Naive thymus-derived CD4-positive, alpha-beta T cell (primary cell): ENCODE measurements around the gene ANO4. TPM values are rescaled to one million over a fixed set of nuclear protein-coding genes. Genes with fewer than 3 reads are reported as not detected.

Experiments
- ATAC-seq: fragments of 150-1000 bp; cut with Tn5 transposase; 2 replicates; pipeline ENCODE4 v1.10.0; 2021; ENCODE audit warnings: mild to moderate bottlenecking, moderate library complexity
- CTCF ChIA-PET: fragments of 350-600 bp; sonication (Branson Sonifier 250); formaldehyde crosslinking; loops from one replicate; lab custom pipeline; 2021; ENCODE audit warnings: antibody characterized with exemption; lab: Charles Lee
- POLR2A ChIA-PET: fragments of 350-600 bp; sonication (Branson Sonifier 250); formaldehyde crosslinking; loops from one replicate; lab custom pipeline; 2021; ENCODE audit warnings: antibody characterized with exemption, inconsistent platforms; lab: Charles Lee
- DNase-seq, 9 donors: peaks; one replicate each; pipeline versions ENCODE4 v3.0.0 to v3.0.0-alpha.2; 2020 to 2022; ENCODE audit warnings: mixed read lengths in 1 of 9
- H3K27ac ChIP-seq: one replicate; pipeline ENCODE4 v1.7.0; 2013; ENCODE audit warnings: mild to moderate bottlenecking, low read depth, low read length, moderate library complexity
- H3K27me3 ChIP-seq, 2 donors: one replicate each; pipeline ENCODE4 v1.7.0; 2013; ENCODE audit warnings: low read length in 2 of 2, mild to moderate bottlenecking in 2 of 2, moderate library complexity in 2 of 2; ENCODE audit not compliant: control insufficient read depth in 2 of 2, insufficient read depth in 2 of 2
- H3K36me3 ChIP-seq, 3 experiments: 1 replicate in 2 of 3; 2 replicates in 1 of 3; pipeline ENCODE4 v1.7.0; 2013; ENCODE audit warnings: low read length in 3 of 3, mild to moderate bottlenecking in 3 of 3, moderate library complexity in 1 of 3; ENCODE audit not compliant: insufficient read depth in 3 of 3, control insufficient read depth in 2 of 3
- H3K4me1 ChIP-seq, 2 donors: one replicate each; pipeline ENCODE4 v1.7.0; 2013; ENCODE audit warnings: low read length in 2 of 2, mild to moderate bottlenecking in 2 of 2, moderate library complexity in 1 of 2; ENCODE audit not compliant: control insufficient read depth in 2 of 2, insufficient read depth in 2 of 2
- H3K4me3 ChIP-seq: 2 replicates; pipeline ENCODE4 v1.7.0; 2013; ENCODE audit warnings: mild to moderate bottlenecking, low read length
- H3K9me3 ChIP-seq, 3 experiments: 1 replicate in 2 of 3; 2 replicates in 1 of 3; pipeline ENCODE4 v1.7.0; 2013; ENCODE audit warnings: low read length in 3 of 3; ENCODE audit not compliant: control insufficient read depth in 2 of 3
- H3K27ac Mint-ChIP-seq, 9 donors: one replicate each; pipeline ENCODE4 v1.8.0; 2020 to 2022; ENCODE audit warnings: mixed read lengths in 9 of 9, mild to moderate bottlenecking in 8 of 9, moderate library complexity in 5 of 9, inconsistent platforms in 2 of 9
- H3K27me3 Mint-ChIP-seq, 5 donors: one replicate each; pipeline ENCODE4 v1.8.0; 2021 to 2022; ENCODE audit warnings: mixed read lengths in 5 of 5, mild to moderate bottlenecking in 1 of 5
- H3K36me3 Mint-ChIP-seq, 5 donors: one replicate each; pipeline ENCODE4 v1.8.0; 2020 to 2022; ENCODE audit warnings: mixed read lengths in 5 of 5, mild to moderate bottlenecking in 3 of 5, inconsistent platforms in 1 of 5
- H3K4me1 Mint-ChIP-seq, 7 donors: one replicate each; pipeline ENCODE4 v1.8.0; 2020 to 2022; ENCODE audit warnings: mixed read lengths in 7 of 7, mild to moderate bottlenecking in 3 of 7, inconsistent platforms in 1 of 7
- H3K4me3 Mint-ChIP-seq, 10 donors: one replicate each; pipeline ENCODE4 v1.8.0; 2020 to 2022; ENCODE audit warnings: mild to moderate bottlenecking in 10 of 10, mixed read lengths in 10 of 10, moderate library complexity in 6 of 10, inconsistent platforms in 2 of 10
- H3K9me3 Mint-ChIP-seq, 11 donors: one replicate each; pipeline ENCODE4 v1.8.0; 2020 to 2022; ENCODE audit warnings: mixed read lengths in 11 of 11, mild to moderate bottlenecking in 4 of 11, inconsistent platforms in 1 of 11, moderate library complexity in 1 of 11
- intact Hi-C, 2 donors: fragments of 100-400 bp; cut with micrococcal nuclease; formaldehyde crosslinking; loops; one replicate each; pipeline ENCODE4 v1.15.1; 2023
- polyA plus RNA-seq, 2 donors: library from polyadenylated mRNA; unstranded; fragments of 300-500 nt; fragmentation: Illumina TruSeq; gene quantifications; one replicate each; pipeline ENCODE4 v1.2.3, GENCODE V29; 2021
- total RNA-seq, 6 experiments: library from RNA in 5 of 6; stranded (reverse) in 5 of 6; gene quantifications; 1 replicate in 5 of 6; 2 replicates in 1 of 6; pipeline ENCODE4 v1.2.3 and lab custom pipeline; 2021 to 2026

ANO4 gene
- total RNA-seq, result not detected
- not detected for polyA plus RNA-seq
- not detected for total RNA-seq (lab: John Stamatoyannopoulos, UW)

- Mint-ChIP-seq H3K36me3 (peaks cover 0 to 5% (median 0%) of the 10 kb centered on the region in 5 donors), H3K27ac (no peak within 1 kb of the TSS), H3K27me3 (peaks cover 9 to 25% (median 21%) of the 10 kb centered on the region in 5 donors), H3K4me3 (no peak within 1 kb of the TSS), H3K4me1 (no peaks in the 10 kb centered on the region), H3K9me3 (peaks cover 0 to 7% (median 0%) of the 10 kb centered on the region in 11 donors)
- Histone ChIP-seq H3K4me3 (no peak within 1 kb of the TSS), H3K27me3 (no peaks in the 10 kb centered on the region), H3K27ac (no peak within 1 kb of the TSS), H3K36me3 (no peaks in the 10 kb centered on the region), H3K4me1 (no peaks in the 10 kb centered on the region), H3K9me3 (no peaks in the 10 kb centered on the region)
- CTCF ChIA-PET, result no interaction called here
- no peak for DNase-seq
- intact Hi-C loops, result no loop called here
- ATAC-seq, result no peak
- POLR2A ChIA-PET, result no interaction called here
Measured at GRCh38 chr12:100794441-100795173, at the start of gene ANO4. ANO4 (plus strand) TSS chr12:100794776; CDS start chr12:100901786, 107,010 bp downstream.

GRCh38 chr12:100745378-100746071 lies 49.1 kb upstream of the ANO4 start:
- Mint-ChIP-seq H3K27me3 (peaks cover 0 to 10% (median 4%) of the 10 kb centered on the region in 5 donors), H3K27ac (no peak overlapping the region), H3K4me1 (no peaks in the 10 kb centered on the region), H3K9me3 (peaks cover 0 to 19% (median 6%) of the 10 kb centered on the region in 11 donors), H3K4me3 (no peak overlapping the region), H3K36me3 (no peaks in the 10 kb centered on the region)
- Histone ChIP-seq H3K27me3 (no peaks in the 10 kb centered on the region), H3K36me3 (no peaks in the 10 kb centered on the region), H3K4me3 (no peak overlapping the region), H3K4me1 (no peaks in the 10 kb centered on the region), H3K27ac (no peak overlapping the region), H3K9me3 (peaks cover 0 to 3% (median 0%) of the 10 kb centered on the region in 3 experiments)
- ATAC-seq (no peak), DNase-seq (no peak)
- intact Hi-C loops, result no loop called here
- CTCF ChIA-PET, result no interaction called here
- POLR2A ChIA-PET, result no interaction called here

DNA sequence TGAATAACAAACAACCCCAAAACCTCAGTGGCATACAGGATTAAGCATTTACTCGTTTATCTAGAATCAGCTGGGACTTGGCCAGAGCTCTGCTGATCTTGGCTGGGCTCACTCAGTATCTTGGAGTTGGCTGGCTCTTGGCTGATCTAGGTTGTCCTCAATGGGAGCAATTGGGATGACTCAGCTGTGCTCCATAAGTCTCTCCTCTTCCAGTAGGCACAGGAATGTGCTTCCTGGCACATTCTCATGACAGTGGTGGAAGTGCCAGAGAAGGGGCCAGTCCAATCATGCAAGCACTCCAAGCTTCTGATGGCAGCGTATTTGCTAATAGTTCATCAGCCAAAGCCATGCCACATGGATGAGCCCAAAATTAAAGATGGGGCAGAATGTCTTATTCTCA lies 41.7 kb upstream of the ANO4 start:
- ChIA-PET CTCF (no interaction called here), POLR2A (no interaction called here)
- Mint-ChIP-seq H3K4me3 (no peak overlapping the region), H3K27ac (no peak overlapping the region), H3K4me1 (no peaks in the 10 kb centered on the region), H3K9me3 (peaks cover 0 to 7% (median 0%) of the 10 kb centered on the region in 11 donors), H3K36me3 (no peaks in the 10 kb centered on the region), H3K27me3 (peaks cover 0 to 10% (median 5%) of the 10 kb centered on the region in 5 donors)
- H3K36me3 ChIP-seq, result no peaks in the 10 kb centered on the region
- no peak overlapping the region for H3K4me3 ChIP-seq
- intact Hi-C loops, result no loop called here
- DNase-seq, result no peak
- no peaks in the 10 kb centered on the region for H3K9me3 ChIP-seq
- no peak for ATAC-seq
- no peak overlapping the region for H3K27ac ChIP-seq
- no peaks in the 10 kb centered on the region for H3K27me3 ChIP-seq
- H3K4me1 ChIP-seq, result no peaks in the 10 kb centered on the region

GRCh38 chr12:100753837-100754236 lies 40.7 kb upstream of the ANO4 start:
- CTCF ChIA-PET, result no interaction called here
- no peak overlapping the region for H3K27ac ChIP-seq
- intact Hi-C loops, result no loop called here
- ATAC-seq (no peak), DNase-seq (no peak)
- no peaks in the 10 kb centered on the region for H3K27me3 ChIP-seq
- H3K27ac Mint-ChIP-seq, result no peak overlapping the region
- H3K36me3 ChIP-seq, result no peaks in the 10 kb centered on the region
- no peaks in the 10 kb centered on the region for H3K4me1 ChIP-seq
- peaks cover 0 to 7% (median 0%) of the 10 kb centered on the region in 11 donors for H3K9me3 Mint-ChIP-seq
- POLR2A ChIA-PET, result no interaction called here
- no peaks in the 10 kb centered on the region for H3K4me1 Mint-ChIP-seq
- H3K4me3 ChIP-seq, result no peak overlapping the region
- H3K9me3 ChIP-seq, result no peaks in the 10 kb centered on the region
- peaks cover 0 to 10% (median 5%) of the 10 kb centered on the region in 5 donors for H3K27me3 Mint-ChIP-seq
- H3K4me3 Mint-ChIP-seq, result no peak overlapping the region
- no peaks in the 10 kb centered on the region for H3K36me3 Mint-ChIP-seq

GRCh38 chr12:100755186-100755585 lies 39.4 kb upstream of the ANO4 start:
- Histone ChIP-seq H3K9me3 (no peaks in the 10 kb centered on the region), H3K4me1 (no peaks in the 10 kb centered on the region), H3K4me3 (no peak overlapping the region), H3K27me3 (no peaks in the 10 kb centered on the region), H3K27ac (no peak overlapping the region), H3K36me3 (no peaks in the 10 kb centered on the region)
- DNase-seq, result no peak
- Mint-ChIP-seq H3K9me3 (peaks cover 0 to 7% (median 0%) of the 10 kb centered on the region in 11 donors), H3K4me3 (no peak overlapping the region), H3K27me3 (peaks cover 0 to 10% (median 5%) of the 10 kb centered on the region in 5 donors), H3K4me1 (no peaks in the 10 kb centered on the region), H3K27ac (no peak overlapping the region), H3K36me3 (no peaks in the 10 kb centered on the region)
- intact Hi-C loops, result no loop called here
- ChIA-PET CTCF (no interaction called here), POLR2A (no interaction called here)
- no peak for ATAC-seq

DNA sequence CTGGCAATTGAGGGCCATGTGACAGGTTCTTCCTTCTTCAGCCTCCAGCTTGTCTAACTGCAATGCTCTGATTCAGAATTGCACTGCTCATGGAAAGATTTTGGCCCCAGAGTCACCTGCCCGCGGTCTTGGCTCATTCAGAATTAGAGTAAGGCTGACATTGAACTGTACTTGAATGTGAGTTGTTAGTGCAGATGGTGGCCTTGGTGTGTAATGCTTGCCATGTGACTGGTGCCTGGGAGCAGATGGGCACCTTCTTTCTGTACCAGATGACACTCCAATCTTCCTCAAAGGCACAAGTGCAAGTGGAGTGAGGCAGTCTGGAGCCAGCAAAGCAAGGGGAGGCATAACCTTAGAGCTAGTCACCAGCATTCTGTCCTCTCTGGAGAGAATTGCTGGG lies 36.5 kb upstream of the ANO4 start:
- Mint-ChIP-seq H3K27ac (no peak overlapping the region), H3K4me3 (no peak overlapping the region), H3K4me1 (no peaks in the 10 kb centered on the region), H3K27me3 (peaks cover 0 to 10% (median 5%) of the 10 kb centered on the region in 5 donors), H3K9me3 (peaks cover 0 to 7% (median 0%) of the 10 kb centered on the region in 11 donors), H3K36me3 (no peaks in the 10 kb centered on the region)
- POLR2A ChIA-PET, result no interaction called here
- no peak for DNase-seq
- Histone ChIP-seq H3K27me3 (no peaks in the 10 kb centered on the region), H3K4me1 (no peaks in the 10 kb centered on the region), H3K36me3 (no peaks in the 10 kb centered on the region), H3K4me3 (no peak overlapping the region), H3K9me3 (no peaks in the 10 kb centered on the region), H3K27ac (no peak overlapping the region)
- no peak for ATAC-seq
- CTCF ChIA-PET, result no interaction called here
- intact Hi-C loops, result no loop called here
